ENCODE data around the gene MUC5AC.

DNA sequence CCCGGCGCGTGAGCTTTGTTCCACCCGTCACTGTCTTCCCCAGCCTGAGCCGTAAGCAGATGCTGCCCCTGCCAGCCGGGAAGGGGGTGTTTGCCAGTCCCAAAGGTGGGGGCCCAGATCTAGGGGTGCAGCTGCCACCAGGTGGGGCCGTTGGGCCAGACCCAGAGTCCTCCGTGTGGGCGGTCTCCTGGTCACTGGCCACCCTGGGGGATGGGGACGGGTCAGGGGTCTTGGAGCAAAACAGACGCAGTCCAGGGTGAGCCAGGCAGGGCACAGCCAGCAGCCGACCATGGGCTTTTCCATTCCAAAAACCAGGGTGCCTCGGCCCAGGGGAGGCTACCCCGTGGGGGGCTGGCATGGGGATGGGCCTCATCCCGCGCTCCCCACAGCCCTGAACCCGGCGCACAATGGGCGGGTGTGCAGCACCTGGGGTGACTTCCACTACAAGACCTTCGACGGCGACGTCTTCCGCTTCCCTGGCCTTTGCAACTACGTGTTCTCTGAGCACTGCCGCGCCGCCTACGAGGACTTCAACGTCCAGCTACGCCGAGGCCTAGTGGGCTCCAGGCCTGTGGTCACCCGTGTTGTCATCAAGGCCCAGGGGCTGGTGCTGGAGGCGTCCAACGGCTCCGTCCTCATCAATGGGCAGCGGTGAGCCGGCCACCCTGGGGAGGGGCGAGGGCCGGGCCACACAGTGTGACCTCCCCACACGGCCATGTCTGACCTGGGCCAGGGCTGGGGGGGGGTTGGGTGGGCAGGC lies 68.7 kb downstream of the MUC5AC start:
- TF ChIP-seq EZH2 (IDR thresholded peaks at IDR 0.05) = no peak
- no peak for TF ChIP-seq POLR2AphosphoS5 (IDR thresholded peaks at IDR 0.05; ENCODE audit: borderline replicate concordance, low read depth, low read length)
- no peak for TF ChIP-seq FOXP2 (optimal IDR thresholded peaks at IDR 0.05; ENCODE audit: control extremely low read depth, extremely low read length, insufficient read depth)

Data from SK-N-MC (cell line).